Fibroblast of skin of back (primary cell): ENCODE data around the gene OPA3. TPM values are rescaled to one million over a fixed set of nuclear protein-coding genes. Genes with fewer than 3 reads are reported as not detected.
"Not testable (repeated sequence)": the region's sequence is repeated elsewhere in the genome, so short reads cannot be mapped to it uniquely, and the experiment has no call there.

Experiments used
- DNase-seq: peaks from one replicate; pipeline ENCODE4 v3.0.0-alpha.2; 2013
- polyA plus RNA-seq, 2 experiments: library from polyadenylated mRNA; unstranded; fragments of 120-200 nt; gene quantifications; one replicate each; pipeline ENCODE4 v1.2.1, GENCODE V29; 2013; ENCODE audit not compliant: insufficient read length in 2 of 2

OPA3 gene
- polyA plus RNA-seq (2013, experiment 1 of 2; ENCODE audit: insufficient read length) = 11.6 TPM
- polyA plus RNA-seq (2013, experiment 2 of 2; ENCODE audit: insufficient read length) = 8.5 TPM

DNA sequence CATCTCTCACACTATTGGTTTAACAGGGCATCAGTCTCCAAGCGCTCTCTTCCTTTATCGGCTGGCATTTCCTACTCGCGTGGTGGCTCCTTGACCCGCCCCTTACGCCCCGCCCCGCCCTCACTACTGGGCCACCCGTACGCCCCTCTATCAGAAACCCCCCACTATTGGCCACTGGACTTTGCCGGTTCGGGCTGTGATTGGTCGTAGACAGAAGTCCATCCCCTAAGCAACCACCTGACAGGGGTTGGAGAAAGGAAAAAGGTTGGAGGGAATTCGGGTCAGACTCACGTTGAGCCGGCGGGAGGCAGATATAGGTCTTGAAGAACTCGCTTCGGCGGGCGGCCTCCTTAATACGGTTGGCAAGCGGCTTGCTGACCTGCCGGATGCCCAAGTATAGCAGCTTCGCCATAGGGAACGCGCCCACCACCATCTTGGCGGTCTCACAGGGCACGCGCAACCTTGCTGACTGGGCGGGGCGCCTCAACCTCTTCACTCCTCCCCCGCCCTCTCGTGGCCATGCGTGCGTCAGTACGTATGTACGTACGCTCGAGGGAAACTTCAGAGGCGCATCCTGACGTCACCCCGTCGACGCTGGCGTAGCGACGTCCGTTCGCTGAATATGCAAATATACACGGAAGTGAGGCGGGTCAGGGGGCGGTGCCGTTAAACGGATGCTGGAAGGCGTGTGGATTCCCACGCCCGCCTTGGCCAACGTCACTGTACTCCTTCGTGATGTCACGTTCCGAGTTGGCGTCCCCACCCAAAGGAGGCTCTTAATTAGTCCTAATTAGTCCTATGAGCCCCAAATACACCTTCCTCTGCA, at the start of gene OPA3:
TSS of gene OPA3 (minus strand) at position 471 of the 826 bp plus-strand sequence. CDS start at position 433, 38 bp downstream.
- peak; percentile 100 for DNase-seq

DNA sequence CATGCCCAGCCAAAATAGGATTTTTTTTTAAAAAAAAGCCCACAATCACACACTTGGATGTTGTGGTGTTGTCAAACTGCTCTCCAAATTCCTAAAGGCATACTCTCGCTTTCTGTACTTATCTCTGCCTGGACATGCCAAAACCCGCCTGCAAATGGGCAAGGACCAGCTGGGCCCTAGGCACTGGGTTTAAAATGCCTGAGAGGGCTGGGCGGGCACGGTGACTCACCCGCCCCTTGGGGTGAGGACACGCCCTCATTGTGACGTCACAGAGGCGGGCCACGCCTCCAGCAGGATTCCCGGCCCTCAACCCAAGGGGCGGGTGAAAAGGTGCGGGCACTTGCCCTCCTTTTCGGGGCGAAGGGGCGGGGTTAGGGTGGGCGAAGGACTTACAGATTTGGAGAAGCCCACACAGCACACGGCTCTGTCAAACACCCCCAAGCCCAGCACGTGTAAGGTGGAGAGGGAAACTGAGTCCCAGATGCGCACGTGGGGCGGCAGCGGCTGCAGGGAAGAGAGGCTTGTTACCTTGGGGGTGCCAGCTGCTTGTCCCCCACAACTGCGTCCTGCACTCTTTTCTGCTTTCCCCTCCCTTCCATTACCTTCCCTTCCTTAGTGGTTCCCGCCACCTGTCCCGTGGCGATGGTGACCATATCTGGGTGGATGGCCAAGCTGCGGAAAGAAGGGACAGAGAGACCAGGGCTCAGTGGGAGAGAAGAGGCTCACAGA, 48.0 kb upstream of the OPA3 start:
- peak; percentile 91 for DNase-seq

DNA sequence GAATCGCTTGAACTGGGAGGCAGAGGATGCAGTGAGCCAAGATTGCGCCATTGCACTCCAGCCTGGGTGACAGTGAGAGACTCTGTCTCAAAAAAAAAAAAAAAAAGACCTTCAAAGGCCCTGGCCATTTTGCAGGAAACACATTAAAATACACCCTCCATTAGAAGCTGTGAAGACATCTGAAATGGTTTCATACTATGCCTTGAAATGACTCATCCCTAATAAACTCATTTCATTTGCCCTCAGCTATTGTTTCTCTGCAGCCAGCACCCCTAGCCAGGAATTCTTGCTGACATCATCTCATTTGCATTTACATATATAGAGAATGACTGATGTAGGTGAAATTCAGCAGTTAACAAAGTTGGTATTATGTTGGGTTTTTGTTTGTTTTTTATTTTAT, 45.9 kb upstream of the OPA3 start:
- DNase-seq = peak; percentile 97

DNA sequence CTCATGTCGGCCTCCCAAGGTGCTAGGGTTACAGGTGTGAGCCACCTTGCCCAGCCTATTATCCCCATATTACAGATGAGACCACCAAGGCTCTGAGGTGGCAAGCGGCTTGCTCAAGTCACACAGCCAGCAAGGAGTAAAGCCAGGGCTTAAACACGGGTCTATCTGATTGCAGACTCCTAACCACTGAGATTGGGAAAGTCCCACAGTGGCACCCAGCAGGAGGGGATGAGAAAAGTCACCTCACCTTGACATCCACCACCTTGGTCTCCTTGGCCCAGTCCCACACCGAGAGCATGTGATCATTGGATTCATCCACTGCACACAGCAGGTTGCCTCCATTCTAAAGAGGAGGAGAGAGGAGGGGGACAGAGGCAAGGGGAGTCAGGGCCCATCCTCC, 45.1 kb upstream of the OPA3 start:
- no peak for DNase-seq

DNA sequence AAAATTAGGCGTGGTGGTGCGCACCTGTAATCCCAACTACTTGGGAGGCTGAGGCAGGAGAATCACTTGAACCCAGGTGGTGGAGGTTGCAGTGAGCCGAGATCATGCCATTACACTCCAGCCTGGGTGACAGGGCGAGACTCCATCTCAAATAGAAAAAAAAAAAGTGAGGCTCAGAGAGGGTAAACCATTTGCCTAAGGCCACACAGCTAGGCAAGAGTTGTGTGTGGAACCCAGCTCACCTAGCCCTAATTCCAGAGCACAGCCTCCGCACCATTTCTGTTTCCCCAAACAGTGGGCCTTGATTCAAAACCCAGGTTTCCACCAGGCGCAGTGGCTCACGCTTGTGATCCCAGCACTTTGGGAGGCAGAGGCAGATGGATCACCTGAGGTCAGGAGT, 43.6 kb upstream of the OPA3 start:
- DNase-seq = not testable (repeated sequence)

DNA sequence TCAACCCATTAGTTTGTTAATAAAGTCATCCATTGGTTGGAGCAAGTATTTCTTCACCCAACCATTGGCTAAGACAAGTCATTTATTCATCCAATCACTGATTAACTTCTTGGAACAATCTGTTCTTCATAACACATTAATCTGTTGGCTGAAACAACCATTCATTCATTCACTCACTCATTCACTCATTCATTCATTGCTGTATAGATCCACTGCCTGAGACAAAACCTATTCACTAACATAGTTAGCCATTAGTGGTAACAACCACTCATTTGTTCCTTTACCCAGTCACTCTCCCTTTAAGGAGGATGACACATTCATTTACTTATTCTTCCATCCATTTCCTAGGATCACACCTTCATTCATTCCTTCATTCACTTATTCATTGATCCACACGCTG, 39.4 kb upstream of the OPA3 start:
- no peak for DNase-seq

DNA sequence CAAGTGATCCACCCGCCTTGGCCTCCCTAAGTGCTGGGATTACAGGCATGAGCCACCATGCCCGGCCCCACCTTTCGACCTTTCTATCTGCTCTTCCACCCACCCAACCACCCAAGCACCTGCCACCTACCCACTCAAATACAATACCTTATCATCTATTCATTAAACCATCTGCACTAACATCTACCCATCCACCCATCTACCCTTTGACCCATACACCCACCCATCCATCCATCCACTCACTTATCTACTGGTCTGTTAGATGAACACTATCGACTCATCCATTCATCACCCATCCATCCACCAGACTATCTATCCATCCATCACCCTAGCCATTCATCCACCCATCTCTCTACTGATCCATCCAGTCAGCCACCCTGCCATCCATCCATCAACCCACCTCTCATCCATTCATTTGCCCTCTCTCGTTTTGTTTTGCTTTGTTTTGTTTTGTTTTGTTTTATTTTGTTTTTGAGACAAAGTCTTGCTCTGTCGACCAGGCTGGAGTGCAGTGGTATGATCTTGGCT, 37.4 kb upstream of the OPA3 start:
- DNase-seq = no peak

DNA sequence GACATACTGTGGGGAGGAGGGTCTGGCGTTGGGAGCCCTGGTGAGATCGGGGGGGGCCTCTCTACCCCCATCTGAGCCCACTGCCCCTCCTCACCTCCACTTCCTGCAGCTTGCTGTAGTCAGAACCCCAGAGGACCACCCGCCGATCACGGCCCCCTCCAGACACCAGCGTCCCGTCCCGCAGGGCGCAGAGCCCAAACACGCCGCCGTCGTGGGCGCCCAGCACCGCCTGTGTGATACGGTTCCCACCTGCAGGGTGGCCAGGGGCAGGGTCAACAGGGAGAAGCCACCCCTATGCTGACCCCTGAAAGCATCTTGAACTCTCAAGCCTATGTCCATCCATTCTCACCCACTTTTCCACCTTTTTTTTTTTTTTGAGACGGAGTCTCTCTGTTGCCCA, 36.8 kb upstream of the OPA3 start:
- DNase-seq = no peak

DNA sequence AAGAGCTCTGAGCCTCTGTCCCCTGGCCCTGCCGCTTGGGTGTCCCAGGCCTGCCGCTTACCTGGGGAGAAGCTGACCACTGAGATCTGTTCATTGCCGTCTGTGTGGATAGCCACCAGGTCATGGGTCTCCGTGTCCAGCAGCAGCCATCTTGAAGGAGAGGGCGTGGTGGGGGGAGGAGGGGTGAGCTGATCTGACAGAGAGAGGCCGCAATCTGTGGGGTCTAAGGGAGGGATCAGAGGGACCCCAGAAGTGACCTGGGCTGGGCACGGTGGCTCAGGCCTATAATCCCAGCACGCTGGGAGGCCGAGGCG, 32.1 kb upstream of the OPA3 start:
- DNase-seq = no peak

DNA sequence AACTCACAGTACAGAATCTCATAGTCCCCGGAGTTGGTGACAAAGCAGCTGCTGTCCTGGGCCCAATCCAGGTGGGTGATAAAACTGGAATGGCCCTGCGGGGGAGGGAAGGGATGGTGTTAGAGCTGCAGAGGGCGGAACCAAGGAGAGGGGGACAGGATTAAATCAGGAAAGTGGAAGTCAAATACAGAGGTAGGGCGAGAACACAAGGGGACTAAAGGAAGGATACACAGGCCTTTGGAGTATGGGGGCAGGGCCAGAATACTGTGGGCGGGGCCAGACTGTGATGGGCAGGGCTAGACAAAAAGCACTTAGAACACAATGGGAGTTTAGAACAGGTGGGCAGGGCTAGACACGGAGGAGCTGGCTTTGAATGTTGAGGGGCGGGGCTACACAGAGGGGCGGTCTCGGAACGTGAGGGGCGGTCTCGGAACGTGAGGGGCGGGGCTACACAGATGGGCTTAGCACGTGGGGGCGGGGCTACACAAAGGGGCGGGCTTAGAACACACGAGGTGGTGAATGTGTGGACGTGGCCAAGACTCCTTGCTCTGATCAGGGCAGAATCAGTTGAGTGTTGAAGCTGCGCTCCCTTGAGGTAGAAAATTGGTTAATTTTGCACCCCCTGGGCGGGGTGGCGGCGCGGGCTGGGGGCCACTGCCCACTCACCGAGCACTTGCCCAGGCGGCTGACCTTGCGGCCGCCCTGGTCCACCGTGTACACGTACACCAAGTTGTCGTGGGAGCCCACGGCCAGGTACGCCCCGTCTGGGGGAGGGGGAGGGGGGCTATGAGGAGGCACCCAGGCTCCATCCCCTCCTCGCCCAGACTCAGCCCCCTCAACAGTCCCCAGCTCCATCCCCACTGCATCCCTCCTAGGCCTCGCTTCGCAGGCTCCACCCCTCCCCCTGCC, 31.4 kb upstream of the OPA3 start:
- DNase-seq = peak; percentile 79

DNA sequence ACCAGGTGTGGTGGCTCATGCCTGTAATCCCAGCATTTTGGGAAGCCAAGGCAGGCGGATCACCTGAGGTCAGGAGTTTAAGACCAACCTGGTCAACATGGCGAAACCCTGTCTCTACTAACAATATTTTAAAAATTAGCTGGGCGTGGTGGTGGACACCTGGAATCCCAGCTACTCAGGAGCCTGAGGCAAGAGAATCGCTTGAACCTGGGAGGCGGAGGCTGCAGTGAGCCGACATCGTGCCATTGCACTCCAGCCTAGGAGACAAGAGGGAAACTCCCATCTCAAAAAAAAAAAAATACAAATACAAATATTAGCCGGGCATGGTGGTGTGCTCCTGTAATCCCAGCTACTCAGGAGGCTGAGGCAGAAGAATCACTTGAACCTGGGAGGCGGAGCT, 30.5 kb upstream of the OPA3 start:
- not testable (repeated sequence) for DNase-seq

DNA sequence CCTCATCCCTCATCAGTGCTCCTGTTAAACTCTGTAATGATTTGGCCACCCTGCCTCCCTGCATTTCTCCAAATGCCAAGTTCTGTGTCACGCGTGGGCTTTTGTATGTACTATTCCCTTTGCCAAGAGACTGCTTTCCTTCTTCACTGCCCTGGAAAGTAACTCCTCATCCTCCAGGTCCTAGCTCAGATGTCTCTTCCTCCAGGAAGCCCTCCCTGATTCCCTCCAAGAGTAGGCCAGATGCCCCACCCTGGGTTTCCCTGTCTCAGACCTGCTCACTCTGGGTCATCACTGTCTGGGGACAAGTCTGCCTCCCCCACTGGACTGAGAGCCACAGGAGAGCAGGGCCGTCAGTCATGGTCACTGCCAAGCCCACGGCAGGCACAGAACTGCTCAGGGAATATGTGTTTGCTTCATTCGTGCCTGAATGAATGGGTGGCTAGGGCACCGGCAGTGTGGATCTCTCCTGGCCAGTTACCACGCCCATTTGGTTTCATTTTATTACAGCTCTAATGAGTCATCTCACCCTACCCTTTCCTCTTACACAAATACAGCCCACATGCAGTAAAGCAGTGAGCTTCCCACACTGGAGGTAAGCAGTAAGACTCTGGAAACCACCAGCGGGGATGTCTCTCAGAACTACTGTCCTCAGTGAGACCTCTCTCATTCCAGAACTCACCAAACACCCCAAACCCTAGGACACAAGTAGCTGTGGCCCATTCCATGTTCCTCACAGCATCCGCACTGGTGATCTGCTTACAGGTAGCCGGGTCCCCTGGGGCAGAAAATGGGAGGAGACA, 29.5 kb upstream of the OPA3 start:
- peak; percentile 84 for DNase-seq

DNA sequence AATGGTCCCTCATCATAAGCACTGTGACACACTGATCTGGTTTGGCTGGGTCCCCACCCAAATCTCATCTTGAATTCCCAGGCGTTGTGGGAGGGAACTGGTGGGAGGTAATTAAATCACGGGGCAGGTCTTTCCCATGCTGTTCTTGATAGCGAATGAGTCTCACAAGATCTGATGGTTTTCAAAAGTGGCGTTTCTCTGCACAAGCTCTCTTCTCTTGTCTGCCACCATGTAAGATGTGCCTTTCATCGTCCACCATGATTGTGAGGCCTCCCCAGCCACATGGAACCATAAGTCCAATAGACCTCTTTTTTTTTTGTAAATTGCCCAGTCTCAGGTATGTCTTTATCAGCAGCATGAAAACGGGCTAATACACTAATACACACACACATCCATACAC, 24.3 kb upstream of the OPA3 start:
- DNase-seq = no peak

DNA sequence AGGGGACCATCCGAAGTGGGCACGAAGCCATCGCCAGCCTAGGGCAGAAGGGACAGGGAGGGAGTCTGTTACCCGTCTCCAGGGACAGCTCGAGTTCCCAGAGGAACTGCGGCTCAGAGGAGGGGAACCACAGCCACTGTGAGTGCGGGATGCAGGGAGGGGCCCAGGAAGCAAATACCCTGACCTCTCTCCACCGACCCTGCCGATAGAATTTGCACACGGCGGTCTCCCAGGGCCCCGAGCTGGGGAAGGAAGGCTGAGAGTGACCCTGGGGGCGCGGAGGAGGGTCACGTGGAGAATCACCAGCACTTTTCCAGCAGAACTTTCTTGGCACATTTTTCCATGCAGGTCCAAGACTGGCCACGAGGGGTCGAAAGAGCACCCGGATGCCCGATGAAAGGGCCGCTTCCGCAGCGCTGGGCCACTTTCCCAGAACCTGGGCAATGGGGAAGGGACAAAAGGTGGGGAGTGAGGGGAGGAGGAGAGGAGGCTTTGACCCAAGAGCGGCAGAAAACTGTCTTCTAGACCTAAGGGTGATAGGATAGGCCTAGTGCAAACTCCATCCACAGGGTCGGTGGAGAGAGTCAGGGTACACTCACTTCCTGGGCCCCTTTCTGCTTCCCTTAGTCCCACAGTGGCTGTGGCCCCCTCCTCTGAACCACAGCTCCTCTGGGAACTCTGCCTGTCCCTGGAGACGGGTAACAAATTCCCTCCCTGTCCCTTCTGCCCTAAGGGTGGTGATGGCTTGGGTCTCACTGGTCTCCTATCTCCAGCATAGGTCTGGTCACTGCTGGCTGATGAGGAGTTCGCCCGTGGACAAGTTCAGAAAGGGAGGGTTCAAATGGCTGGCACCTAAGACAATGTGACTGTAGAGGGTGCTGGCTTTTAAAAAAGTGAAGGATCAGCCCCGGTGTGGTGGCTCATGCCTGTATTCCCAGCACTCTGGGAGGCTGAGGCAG, 22.7 kb upstream of the OPA3 start:
- DNase-seq = peak; percentile 68

DNA sequence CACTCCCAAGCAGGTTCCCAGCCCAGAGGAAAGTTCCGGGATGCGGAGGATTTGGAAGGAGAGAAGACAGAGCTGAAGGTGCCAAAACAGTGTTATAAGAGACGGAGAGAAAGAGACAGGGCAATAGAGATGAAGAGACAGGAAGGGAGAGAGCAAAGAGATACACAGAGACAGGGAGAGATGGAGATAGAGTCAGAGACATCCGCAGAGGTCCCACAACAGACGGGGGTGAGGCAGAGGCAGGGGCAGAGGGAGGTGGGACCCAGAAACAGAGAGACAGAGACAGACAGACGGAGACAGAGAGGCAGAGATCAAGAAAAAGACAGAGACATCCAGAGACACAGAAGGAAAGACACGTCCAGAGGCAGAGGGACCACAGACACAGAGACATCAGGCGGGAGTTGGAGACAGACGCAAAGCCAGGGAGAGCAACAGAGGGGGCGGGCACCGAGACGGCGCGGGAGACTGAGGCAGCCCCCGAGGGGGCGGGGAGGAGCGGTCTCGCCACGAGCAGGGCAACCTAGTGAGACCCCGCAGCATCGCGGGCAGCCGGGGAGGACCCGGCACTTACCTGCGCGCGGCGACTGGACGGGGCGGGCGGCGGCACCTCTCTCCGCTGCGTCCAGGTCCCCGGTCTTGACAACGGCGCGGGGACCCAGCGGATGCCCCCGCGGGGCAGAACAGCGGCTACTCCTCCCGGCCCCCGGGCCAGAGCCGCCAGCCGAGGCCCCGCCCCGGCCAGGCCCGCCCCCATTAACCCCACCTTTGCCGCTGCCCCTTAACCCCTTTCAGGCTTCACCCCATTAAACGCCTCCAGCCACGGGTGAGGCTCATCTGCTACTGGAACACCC, 17.1 kb upstream of the OPA3 start, which contains the start of gene GPR4:
TSS of gene GPR4 (minus strand) at position 689 of the 851 bp plus-strand sequence. CDS start 10,346 bp downstream, outside the sequence.
- DNase-seq = no peak

DNA sequence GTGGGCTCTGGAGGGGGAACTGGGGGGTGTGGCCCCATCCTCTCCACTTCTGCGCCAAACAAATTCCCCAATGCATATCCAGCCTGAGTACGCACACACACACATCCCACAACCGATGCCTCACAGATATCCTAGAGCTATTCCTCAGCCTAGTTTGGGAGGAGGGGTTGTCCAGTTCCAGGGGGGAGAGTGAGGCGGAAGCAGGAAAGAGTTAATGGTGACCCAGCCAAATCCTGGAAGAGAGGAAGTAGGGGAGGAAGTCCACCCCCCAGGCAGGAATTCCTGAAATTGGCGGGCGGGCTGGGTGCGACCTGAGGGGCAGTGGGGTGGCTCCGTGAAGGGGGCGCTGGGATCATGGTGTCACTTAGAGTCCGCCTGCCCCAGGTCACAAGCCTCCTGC, 16.5 kb upstream of the OPA3 start:
- DNase-seq = no peak

DNA sequence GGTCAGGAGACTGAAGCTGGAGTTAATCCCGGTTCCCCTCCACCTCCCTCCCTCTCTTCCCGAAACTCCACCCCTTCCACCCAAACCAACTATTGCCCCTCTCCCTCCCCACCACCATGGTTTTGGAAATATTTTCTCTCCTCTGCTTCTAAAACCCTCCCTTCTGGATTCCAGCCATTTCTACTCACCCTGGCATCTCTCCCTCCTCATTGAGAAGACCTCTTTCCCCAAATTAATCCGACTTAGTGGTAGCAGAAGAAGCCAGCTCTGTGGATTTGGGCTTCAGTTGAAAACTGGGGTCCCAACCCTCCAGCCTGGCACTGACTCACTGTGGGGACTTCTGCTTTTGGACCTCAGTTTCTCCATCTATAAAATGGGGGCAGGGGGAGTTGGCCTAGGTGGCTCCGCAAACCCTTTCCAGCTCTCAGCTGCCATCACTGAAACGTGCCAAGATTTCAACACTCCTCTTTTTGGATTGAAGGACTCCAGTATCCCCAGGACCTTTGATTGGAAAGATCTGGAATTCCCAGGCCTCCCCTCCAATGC, 15.8 kb upstream of the OPA3 start:
- no peak for DNase-seq

DNA sequence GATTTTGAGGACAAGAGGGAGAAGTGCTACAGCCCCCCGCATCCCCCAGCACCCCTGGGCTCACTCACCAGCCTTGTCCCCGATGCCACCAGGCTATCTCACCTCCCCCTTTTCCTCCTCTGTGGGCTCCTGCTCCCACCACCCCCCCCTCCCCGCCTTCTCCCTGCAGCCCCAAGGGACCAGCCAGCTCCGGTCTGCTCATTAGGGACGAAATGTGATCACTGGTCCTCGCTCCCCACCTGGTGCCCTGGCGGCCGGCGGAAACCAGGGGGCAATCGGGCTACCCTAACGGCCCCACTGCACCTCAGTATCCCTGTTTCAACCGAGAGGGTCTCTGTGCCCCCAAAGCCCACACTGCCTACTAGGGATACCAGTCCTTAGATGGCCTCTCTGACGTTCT, 14.7 kb upstream of the OPA3 start:
- no peak for DNase-seq
